ENCODE results near the gene HDAC9.

HDAC9 gene

DNA sequence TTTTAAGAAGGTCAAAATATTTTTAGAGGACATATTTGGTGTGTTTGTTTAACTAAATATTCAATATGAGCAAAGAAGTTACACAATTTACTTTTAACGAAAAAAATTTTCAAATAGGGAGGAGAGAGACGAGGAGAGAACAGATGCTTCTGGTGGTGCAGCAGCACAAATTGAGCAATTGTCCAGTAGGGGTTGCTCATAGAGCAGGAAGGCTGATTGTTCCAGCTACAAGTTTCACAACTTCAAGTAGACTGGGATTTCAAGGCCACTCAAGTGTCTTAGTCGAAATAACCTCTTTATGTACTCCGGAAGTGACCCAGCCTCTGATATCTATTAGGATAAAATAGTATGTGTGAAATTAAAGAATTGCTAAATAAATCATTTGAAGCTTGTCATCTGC is 197.9 kb downstream of the HDAC9 start:
- Histone ChIP-seq H3K79me2 (ENCODE audit: insufficient read depth, low read length) (no peaks in the 10 kb centered on the region), H3K4me2 (ENCODE audit: low read depth, low read length, poor library complexity, severe bottlenecking) (no peak overlapping the region), H2AFZ (ENCODE audit: low read depth, low read length, severe bottlenecking) (no peak overlapping the region), H3K36me3 (ENCODE audit: low read length) (no peaks in the 10 kb centered on the region), H3K27ac (ENCODE audit: low read depth, low read length) (no peak overlapping the region), H3K4me3 (ENCODE audit: insufficient read depth, low read length, poor library complexity, severe bottlenecking) (no peak overlapping the region), H4K20me1 (ENCODE audit: low read depth, low read length) (no peaks in the 10 kb centered on the region), H3K9me3 (ENCODE audit: insufficient read depth, low read length) (no peaks in the 10 kb centered on the region), H3K9ac (ENCODE audit: low read length) (no peak overlapping the region), H3F3A (ENCODE audit: insufficient read depth) (no peaks in the 10 kb centered on the region), H3K9me2 (replicated peaks; ENCODE audit: insufficient read depth, low read length) (no peaks in the 10 kb centered on the region), H3K27me3 (ENCODE audit: low read length) (no peaks in the 10 kb centered on the region)
- TF ChIP-seq, protein P1, sequence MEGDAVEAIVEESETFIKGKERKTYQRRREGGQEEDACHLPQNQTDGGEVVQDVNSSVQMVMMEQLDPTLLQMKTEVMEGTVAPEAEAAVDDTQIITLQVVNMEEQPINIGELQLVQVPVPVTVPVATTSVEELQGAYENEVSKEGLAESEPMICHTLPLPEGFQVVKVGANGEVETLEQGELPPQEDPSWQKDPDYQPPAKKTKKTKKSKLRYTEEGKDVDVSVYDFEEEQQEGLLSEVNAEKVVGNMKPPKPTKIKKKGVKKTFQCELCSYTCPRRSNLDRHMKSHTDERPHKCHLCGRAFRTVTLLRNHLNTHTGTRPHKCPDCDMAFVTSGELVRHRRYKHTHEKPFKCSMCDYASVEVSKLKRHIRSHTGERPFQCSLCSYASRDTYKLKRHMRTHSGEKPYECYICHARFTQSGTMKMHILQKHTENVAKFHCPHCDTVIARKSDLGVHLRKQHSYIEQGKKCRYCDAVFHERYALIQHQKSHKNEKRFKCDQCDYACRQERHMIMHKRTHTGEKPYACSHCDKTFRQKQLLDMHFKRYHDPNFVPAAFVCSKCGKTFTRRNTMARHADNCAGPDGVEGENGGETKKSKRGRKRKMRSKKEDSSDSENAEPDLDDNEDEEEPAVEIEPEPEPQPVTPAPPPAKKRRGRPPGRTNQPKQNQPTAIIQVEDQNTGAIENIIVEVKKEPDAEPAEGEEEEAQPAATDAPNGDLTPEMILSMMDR (IDR thresholded peaks at IDR 0.05; ENCODE audit: insufficient read depth, low read length, poor library complexity, severe bottlenecking), result no peak

DNA sequence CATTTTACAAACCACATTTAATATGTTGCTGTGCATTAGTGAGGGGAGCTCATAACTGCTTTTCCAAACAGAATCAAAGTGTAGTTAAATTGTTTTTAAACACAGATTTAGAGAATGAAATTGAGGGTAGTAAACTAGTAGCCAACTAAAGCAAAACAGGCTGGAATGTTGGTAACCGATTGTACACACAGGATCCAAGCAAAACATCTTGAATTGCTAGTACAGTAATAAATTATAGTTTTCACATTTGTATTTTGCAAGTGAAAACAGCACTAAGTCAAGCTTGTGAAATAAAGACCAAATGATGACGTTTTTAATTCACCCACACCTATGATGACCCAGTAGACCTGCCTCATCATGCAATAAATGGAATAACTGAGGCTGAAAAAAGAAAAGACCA is 198.3 kb downstream of the HDAC9 start:
- H3K4me3 ChIP-seq (ENCODE audit: insufficient read depth, low read length, poor library complexity, severe bottlenecking), result no peak overlapping the region
- no peaks in the 10 kb centered on the region for H3K27me3 ChIP-seq (ENCODE audit: low read length)
- TF ChIP-seq EZH2phosphoT487 (conservative IDR thresholded peaks at IDR 0.05; ENCODE audit: low read length), result no peak
- TF ChIP-seq, protein P1 (IDR thresholded peaks at IDR 0.05; ENCODE audit: insufficient read depth, low read length, poor library complexity, severe bottlenecking), result no peak
- H3K36me3 ChIP-seq (ENCODE audit: low read length), result no peaks in the 10 kb centered on the region
- no peak overlapping the region for H3K27ac ChIP-seq (ENCODE audit: low read depth, low read length)
- H3K9ac ChIP-seq (ENCODE audit: low read length), result no peak overlapping the region
- no peak overlapping the region for H2AFZ ChIP-seq (ENCODE audit: low read depth, low read length, severe bottlenecking)
- H3K4me2 ChIP-seq (ENCODE audit: low read depth, low read length, poor library complexity, severe bottlenecking), result no peak overlapping the region
- no peaks in the 10 kb centered on the region for H3K9me2 ChIP-seq (replicated peaks; ENCODE audit: insufficient read depth, low read length)
- no peaks in the 10 kb centered on the region for H3F3A ChIP-seq (ENCODE audit: insufficient read depth)
- H3K79me2 ChIP-seq (ENCODE audit: insufficient read depth, low read length), result no peaks in the 10 kb centered on the region
- no peaks in the 10 kb centered on the region for H3K9me3 ChIP-seq (ENCODE audit: insufficient read depth, low read length)
- no peaks in the 10 kb centered on the region for H4K20me1 ChIP-seq (ENCODE audit: low read depth, low read length)

DNA sequence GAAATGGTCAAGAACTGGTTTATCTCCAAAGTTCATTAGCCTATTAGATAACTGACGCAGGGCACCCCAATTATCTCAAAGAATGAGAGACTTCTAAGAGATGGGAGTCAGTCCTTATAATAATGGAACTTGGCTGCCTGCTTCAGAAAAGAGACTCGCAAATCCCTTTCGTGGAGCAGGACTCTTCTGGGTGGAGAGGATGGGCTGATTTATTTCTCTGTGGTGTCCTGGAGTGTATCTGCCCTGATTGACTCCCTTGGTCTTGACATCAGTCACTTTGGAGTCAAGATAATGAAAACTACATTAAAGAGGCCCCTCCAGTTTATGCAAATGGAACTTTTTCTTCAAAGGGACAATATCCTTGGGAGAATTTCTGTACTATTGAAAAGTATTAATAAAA is 198.9 kb downstream of the HDAC9 start:
- H3K9me2 ChIP-seq (replicated peaks; ENCODE audit: insufficient read depth, low read length), result no peaks in the 10 kb centered on the region
- H3K9ac ChIP-seq (ENCODE audit: low read length), result no peak overlapping the region
- H3F3A ChIP-seq (ENCODE audit: insufficient read depth), result no peaks in the 10 kb centered on the region
- no peaks in the 10 kb centered on the region for H3K27me3 ChIP-seq (ENCODE audit: low read length)
- TF ChIP-seq EZH2phosphoT487 (conservative IDR thresholded peaks at IDR 0.05; ENCODE audit: low read length), result no peak
- TF ChIP-seq, protein P1 (IDR thresholded peaks at IDR 0.05; ENCODE audit: insufficient read depth, low read length, poor library complexity, severe bottlenecking), result no peak
- H3K4me3 ChIP-seq (ENCODE audit: insufficient read depth, low read length, poor library complexity, severe bottlenecking), result no peak overlapping the region
- no peaks in the 10 kb centered on the region for H3K9me3 ChIP-seq (ENCODE audit: insufficient read depth, low read length)
- no peaks in the 10 kb centered on the region for H4K20me1 ChIP-seq (ENCODE audit: low read depth, low read length)
- no peak overlapping the region for H3K27ac ChIP-seq (ENCODE audit: low read depth, low read length)
- no peak overlapping the region for H2AFZ ChIP-seq (ENCODE audit: low read depth, low read length, severe bottlenecking)
- no peak overlapping the region for H3K4me2 ChIP-seq (ENCODE audit: low read depth, low read length, poor library complexity, severe bottlenecking)
- H3K79me2 ChIP-seq (ENCODE audit: insufficient read depth, low read length), result no peaks in the 10 kb centered on the region
- no peaks in the 10 kb centered on the region for H3K36me3 ChIP-seq (ENCODE audit: low read length)

DNA sequence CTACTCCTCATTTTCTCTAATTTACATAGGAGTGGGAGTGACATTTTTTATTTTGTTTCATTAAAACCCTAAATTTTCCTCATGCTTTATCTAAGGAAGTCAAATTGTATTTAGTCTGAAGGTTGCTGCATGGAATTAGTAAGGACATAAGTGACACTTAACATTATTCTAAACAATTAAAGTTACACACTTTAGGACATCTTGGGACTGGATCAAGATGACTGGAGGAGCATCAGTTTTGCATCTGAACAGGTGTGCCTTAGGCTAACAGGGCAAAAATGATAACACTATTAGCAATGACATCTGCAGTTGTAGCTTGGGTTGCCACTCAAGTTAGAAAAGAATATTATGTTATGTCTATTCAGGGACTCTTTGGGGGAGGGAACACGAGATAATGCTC is 199.4 kb downstream of the HDAC9 start:
- H3K9ac ChIP-seq (ENCODE audit: low read length), result no peak overlapping the region
- H3K36me3 ChIP-seq (ENCODE audit: low read length), result no peaks in the 10 kb centered on the region
- no peaks in the 10 kb centered on the region for H3F3A ChIP-seq (ENCODE audit: insufficient read depth)
- H3K27ac ChIP-seq (ENCODE audit: low read depth, low read length), result no peak overlapping the region
- H3K9me3 ChIP-seq (ENCODE audit: insufficient read depth, low read length), result no peaks in the 10 kb centered on the region
- no peaks in the 10 kb centered on the region for H4K20me1 ChIP-seq (ENCODE audit: low read depth, low read length)
- H2AFZ ChIP-seq (ENCODE audit: low read depth, low read length, severe bottlenecking), result no peak overlapping the region
- H3K27me3 ChIP-seq (ENCODE audit: low read length), result no peaks in the 10 kb centered on the region
- no peak for TF ChIP-seq EZH2phosphoT487 (conservative IDR thresholded peaks at IDR 0.05; ENCODE audit: low read length)
- TF ChIP-seq, protein P1 (IDR thresholded peaks at IDR 0.05; ENCODE audit: insufficient read depth, low read length, poor library complexity, severe bottlenecking), result no peak
- no peaks in the 10 kb centered on the region for H3K79me2 ChIP-seq (ENCODE audit: insufficient read depth, low read length)
- no peak overlapping the region for H3K4me2 ChIP-seq (ENCODE audit: low read depth, low read length, poor library complexity, severe bottlenecking)
- H3K9me2 ChIP-seq (replicated peaks; ENCODE audit: insufficient read depth, low read length), result no peaks in the 10 kb centered on the region
- H3K4me3 ChIP-seq (ENCODE audit: insufficient read depth, low read length, poor library complexity, severe bottlenecking), result no peak overlapping the region
